HG02870 (cell line): ENCODE measurements around the gene RRP1B.
"Not testable (repeated sequence)": the region's sequence is repeated elsewhere in the genome, so short reads cannot be mapped to it uniquely, and the experiment has no call there.

Experiments
- ATAC-seq: cut with Tn5 transposase; IDR thresholded peaks from one replicate; pipeline ENCODE4 v1.9.1; 2021; ENCODE audit warnings: mild to moderate bottlenecking, moderate library complexity; ENCODE audit not compliant: unreplicated experiment

The RRP1B gene

DNA sequence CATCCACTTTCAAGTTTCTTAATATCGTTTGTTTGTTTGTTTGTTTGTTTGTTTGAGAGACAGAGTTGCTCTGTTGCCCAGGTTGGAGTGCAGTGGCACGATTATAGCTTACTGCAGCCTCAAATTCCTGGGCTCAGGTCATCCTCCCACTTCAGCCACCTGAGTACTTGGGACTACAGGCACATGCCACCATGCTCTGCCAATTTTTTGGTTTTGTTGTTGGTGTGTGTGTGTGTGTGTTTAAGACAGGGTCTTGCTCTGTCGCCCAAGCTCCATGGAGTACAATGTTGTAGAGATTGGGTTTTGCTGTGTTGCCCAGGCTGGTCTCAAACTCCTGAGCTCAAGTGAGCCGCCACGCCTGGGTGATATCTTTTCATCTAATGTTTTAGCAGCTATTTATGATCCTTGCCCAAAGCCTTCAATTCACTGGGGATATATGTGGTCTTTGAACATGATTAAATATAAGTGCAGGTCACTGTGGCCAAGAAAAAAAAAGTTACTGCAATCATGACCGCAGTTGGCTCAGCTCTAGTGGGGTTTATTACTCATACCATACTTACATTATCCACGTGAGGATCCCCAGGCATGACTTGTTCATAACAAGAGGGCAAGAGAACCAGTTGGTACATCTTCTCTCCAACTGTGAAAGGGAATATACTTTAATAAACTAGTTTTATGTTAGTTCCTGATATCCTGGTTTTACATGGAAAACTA, 8.0 kb downstream of the RRP1B start:
- ATAC-seq: no peak

DNA sequence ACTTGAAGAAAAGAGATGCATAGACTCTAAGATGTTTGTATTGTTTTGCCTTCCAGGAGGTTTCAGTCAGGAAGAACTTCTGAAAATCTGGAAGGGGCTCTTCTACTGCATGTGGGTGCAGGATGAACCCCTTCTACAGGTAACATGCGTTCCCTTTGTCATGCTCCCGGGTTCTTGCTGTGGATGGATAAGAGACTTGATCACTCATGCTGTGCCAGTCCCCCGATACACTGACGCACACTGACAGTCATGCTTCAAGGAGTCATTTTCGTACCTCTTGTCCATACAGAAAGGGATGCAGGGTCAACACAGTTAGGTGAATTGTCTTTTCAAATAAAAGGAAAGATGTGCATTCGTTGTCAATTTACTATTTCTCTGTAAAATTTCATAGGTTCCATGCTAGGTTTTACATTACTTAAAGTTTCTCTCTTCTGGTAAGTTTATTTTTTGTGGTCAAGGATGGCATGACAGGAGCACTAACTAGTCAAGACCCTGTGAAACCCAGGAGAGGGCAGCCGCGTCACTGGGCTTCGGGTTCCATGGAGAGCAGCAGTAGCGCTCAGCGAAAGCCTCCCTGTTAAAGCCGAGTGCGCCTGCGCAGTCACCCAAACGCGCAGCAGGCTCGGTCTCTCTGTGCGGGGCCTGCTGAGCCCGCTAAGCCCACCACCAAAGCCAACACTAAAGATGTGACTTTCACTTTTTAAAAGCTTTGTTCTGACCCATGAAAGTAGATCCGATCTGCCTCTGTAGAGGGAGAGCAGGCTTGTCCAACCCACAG, 10.7 kb downstream of the RRP1B start:
- ATAC-seq: no peak

- no peak for ATAC-seq
Observed at GRCh38 chr21:43675871-43676270, 16.5 kb downstream of the RRP1B start.

- ATAC-seq: no peak
Observed at GRCh38 chr21:43676391-43676790, 17.0 kb downstream of the RRP1B start.

DNA sequence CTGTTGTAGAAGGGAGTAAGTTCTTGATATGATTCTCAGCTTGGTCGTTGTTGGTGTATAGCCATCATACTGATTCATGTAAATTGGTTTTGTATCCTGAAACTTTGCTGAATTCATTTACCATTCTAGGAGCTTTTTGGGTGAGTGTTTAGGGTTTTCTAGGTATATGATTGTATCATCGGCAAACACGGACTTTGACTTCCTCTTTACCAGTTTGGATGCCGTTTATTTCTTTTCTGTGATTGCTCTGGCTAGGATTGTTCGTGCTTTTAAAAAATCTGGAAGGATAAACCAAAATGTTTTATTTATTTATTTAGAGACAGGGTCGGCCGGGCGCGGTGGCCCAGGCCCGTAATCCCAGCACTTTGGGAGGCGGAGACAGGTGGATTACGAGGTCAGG, 20.6 kb downstream of the RRP1B start:
- ATAC-seq: no peak

GRCh38 chr21:43680421-43680820, 21.1 kb downstream of the RRP1B start:
- not testable (repeated sequence) for ATAC-seq

GRCh38 chr21:43681650-43682049, 22.3 kb downstream of the RRP1B start:
- ATAC-seq: no peak

DNA sequence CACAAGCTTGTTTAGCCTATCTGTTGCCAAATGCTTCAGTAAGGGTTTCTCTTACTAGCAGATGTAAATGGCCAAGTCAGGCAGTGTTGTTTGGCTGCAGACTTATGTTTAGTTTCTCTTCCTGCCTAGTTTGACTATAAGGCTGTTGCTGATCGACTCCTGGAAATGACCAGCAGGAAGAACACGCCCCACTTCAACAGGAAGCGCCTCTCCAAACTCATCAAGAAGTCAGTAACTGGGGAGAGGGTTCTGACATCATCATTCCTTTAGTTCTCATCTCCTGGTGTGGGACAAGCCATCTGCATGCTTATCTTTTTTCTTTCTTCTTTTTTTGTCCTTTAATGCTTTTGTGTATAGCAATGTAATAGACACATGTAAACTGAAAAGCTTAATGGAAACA, 25.1 kb downstream of the RRP1B start:
- ATAC-seq: no peak

DNA sequence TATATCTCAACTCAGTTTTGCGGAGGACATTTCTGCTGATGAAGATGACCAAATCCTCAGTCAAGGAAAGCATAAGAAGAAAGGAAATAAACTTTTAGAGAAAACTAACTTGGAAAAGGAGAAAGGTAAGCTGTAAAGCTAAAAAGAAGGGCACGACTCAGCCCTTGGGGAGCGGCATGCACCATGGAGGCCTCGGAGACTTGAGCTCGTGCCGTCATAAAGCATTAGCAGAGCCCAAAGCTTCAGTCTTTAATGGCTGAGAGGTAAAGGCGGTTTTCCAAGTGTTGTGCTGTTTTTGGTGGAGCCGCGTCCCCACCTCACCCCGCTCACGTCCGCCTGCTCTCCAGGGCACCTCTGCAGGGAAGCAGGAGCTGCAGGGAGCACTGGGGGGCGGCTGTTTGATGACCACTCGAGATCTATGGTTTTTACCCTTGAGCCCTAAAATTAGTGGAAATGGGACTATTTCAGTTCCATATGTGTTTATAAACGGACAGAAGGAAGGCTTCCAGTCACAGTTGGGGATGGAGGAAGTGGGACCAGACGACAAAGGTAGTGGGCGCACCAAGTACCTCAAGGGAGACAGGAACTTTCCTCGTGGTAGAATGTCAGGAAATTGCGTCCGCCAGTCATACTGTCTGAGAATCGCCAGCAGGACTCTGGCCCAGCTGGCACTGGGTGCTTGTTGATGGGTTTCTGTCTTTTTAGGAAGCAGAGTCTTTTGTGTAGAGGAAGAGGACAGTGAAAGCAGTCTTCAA, 27.6 kb downstream of the RRP1B start:
- no peak for ATAC-seq

GRCh38 chr21:43687566-43688399, 28.4 kb downstream of the RRP1B start:
- no peak for ATAC-seq

DNA sequence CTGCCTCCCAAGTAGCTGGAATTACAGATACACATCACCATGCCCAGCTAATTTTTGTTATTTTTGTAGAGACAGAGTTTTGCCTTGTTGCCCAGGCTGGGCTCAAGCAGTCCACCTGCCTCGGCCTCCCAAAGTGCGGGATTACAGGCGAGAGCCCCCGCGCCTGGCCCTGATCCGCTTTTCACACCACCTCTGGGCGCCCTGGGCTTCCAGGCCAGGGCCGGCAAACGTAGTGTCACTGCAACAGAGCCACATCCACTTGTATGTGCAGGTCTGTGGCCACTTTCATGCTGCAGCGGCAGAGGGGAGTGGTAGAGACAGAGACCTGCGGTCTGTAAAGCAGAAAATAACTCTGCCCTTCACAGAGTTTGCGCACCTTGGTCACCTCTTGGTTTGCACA, 29.5 kb downstream of the RRP1B start:
- no peak for ATAC-seq

DNA sequence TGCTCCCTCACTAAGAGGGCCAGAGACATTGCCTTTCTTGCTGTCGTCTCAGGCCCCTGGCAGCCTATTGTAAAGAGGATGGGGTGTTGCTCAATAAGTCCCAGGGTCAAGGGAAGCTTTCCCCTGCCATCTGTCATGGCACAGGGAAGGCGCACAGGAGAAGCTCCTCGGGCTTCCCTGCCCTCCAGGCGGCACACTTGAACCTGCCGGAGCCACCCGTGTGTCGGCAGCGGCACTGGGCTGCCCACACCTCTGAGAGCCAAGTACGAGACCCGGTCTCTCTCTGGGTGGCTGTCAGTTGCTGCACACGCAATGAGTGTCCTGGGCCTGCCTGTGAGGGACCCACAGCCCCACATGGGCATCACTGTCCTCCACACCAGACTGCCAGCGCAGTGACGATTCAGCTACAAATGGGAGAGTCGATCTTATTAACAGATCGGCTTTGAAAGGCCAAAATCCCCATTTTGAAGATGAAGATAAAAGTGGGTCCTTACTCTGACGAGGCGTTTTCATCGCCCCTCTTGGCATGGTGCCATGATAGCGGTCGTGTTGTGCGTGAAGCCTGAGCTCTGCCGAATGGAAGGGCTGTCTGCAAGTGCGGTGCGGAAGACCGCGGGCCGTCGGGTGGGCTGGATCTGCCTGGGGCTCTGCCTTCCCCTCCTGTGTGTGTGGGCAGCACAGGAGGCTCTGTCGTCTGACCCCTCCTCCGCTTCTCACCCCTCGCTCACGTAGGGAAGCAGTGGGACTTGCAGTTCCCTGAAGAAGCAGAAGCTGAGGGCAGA, 30.4 kb downstream of the RRP1B start:
- no peak for ATAC-seq

DNA sequence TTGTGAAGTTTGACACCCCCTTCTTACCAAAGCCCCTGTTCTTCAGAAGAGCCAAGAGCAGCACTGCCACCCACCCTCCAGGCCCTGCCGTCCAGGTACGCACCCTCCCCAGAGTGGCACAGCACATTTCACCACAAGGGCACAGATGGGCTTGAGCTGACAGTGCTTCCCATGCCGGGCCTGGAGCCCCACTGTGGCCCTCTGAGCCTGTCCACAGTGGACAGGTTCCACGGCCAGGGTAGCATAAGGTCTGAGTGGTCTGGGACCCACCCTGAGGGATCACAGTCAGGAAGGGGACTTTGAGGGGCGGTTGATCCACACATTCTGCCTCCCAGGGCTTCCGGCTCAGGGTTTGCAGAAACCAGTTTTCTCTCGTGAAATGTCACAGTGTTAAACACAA, 31.0 kb downstream of the RRP1B start:
- no peak for ATAC-seq

DNA sequence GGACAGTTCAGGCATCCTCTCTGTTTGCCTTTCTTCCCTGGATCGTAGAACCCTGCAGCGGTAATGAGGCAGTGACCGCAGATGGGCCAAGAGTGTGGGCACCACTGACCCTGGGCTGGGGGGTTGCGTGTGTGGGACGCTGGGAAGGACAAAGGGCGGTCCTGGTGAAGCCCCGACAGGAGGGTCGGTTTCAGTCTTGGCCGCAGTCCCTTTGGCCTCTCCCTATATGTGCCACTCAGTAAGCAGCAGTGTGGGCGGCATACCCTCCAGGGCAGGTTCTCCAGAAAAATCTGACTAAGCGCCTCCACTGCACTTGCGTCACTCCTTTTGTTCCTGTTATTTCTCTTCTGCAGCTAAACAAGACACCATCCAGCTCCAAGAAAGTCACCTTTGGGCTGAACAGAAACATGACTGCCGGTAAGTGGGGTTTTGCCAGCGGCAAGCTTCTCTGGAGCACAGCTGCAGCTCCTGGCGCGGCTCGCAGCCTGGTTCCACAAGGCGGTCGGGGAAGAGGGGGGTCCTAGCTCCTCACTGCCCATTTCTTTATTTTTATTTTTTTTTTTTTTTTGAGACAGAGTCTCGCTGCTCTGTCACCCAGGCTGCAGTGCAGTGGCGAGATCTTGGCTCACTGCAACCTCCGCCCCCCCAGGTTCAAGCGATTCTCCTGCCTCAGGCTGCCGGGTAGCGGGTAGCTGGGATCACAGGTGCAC, 31.9 kb downstream of the RRP1B start:
- ATAC-seq: no peak

DNA sequence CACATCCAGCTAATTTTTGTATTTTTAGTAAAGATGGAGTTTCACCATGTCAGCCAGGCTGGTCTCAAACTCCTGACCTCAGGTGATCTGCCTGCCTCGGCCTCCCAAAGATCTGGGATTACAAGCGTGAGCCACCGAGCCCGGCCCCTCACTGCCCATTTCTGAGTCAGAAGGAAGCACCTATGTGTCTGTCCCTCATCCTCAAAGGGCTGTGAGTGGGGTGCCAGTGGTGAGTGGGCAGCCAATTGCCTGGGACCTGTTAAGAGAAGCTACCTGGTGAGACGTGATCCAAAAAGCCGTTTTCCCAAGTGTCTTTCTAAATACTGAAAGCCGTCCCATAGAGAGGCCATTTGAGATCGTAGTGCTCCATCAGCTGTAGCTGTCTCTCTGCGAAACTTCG, 32.4 kb downstream of the RRP1B start:
- ATAC-seq: no peak

DNA sequence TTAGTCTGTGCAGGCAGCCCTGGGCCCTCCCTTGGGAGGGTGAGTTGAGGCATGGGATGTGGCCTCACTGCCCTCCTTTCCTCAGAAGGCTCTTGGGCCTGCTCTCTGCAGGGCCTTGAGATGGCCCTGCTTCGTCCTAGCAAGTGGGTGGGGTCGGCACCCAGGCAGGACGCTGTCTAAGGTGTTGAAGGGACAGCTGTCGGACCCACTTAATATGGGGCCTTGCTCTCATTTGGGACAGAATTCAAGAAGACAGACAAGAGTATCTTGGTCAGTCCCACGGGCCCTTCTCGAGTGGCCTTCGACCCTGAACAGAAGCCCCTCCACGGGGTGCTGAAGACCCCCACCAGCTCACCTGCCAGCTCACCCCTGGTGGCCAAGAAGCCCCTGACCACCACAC, 33.6 kb downstream of the RRP1B start:
- no peak for ATAC-seq

DNA sequence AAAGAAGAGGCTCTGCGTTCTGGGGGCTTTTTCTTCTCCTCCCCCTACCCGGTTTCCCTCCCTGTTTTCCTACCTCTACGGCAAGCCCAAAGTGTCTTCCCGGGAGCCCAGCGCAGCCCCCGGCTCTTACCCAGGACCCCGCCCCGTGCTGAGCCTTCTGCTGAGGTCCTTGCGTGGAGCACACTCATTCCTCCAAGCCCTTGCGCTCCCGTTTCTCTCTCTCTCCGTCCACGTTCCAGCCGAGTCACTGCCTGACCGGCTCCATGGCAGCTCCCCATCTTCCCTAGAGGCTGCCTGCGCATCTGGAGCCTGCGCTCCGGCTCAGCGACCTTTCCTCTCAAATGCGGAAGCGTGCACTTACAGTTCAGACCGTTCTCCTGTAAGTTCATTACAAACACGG, 34.6 kb downstream of the RRP1B start:
- no peak for ATAC-seq

DNA sequence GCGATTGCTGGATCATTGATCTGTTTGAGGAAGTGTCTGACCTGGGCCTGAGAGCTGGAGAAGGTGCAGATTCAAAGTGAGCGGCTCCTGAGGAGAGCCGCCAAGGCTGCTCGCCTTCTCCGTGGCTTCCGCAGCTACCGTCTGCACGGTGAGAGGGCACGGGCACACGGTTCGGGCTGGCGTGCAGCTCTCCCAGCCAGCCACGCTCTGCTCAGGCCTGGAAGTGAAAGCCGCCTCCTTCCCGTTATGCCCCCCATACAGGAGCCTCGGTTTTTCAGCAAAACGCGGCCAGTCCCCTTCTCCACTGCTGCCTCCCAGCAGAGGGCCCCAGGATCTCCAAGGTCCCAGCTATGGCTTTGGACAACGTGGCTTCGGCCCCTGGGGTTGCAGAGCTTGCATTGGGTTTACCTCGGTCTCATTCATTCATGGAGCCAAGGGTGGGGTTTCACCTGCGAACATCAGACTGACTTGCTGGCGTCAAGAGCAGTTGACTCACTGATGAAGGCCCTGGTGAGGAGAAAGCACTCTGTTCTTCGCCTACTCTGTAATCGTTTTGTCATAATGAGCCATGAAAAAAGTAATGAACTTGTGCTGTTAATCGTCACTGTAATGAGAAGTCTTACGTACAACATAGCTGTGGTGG, 35.2 kb downstream of the RRP1B start:
- ATAC-seq: no peak

GRCh38 chr21:43696214-43696613, 36.9 kb downstream of the RRP1B start:
- ATAC-seq: no peak
